K562 (cell line): ENCODE results near the gene PGM3. TPM values are rescaled to one million over a fixed set of nuclear protein-coding genes. Genes with fewer than 3 reads are reported as not detected.

Experiments
- ATAC-seq: fragments of 200-7000 bp; cut with Tn5 transposase; 3 replicates; pipeline ENCODE4 v1.9.1; 2020; ENCODE audit warnings: moderate library complexity
- BruUV-seq: library from RNA; stranded (reverse); fragments of 400-500 nt; replicated peaks from 2 replicates; lab custom pipeline; 2021; lab: Mats Ljungman, UMichigan
- CTCF ChIA-PET: fragments of 300-600 bp; formaldehyde crosslinking; extraction: SDS; loops from one replicate; lab custom pipeline; 2021; ENCODE audit warnings: low intra/inter-chr PET ratio; lab: Yijun Ruan, JAX
- POLR2A ChIA-PET: fragments of 300-600, 350-650 bp; sonication (Branson Sonifier 250); formaldehyde crosslinking; extraction: SDS; loops from one replicate; lab custom pipeline; 2021; ENCODE audit warnings: antibody characterized with exemption, inconsistent platforms; lab: Yijun Ruan, JAX
- DNase-seq, 4 experiments: peaks; one replicate each; pipeline versions ENCODE4 v3.0.0 to v3.0.0-alpha.2; 2011 to 2018; ENCODE audit warnings: low spot score in 3 of 4, mixed read lengths in 3 of 4; ENCODE audit errors: extremely low read depth in 1 of 4
- FAIRE-seq: peaks from 2 replicates; lab custom pipeline; 2011; peaks lifted over from hg19 to GRCh38; lab: Jason Lieb, UNC
- H2AFZ ChIP-seq: 2 replicates; pipeline ENCODE4 v1.6.0; 2011; ENCODE audit warnings: low read depth, low read length, control low read depth, inconsistent platforms
- H3K27ac ChIP-seq: fragments of 200-600 bp; 3 replicates; pipeline ENCODE4 v1.8.0; 2011; ENCODE audit warnings: low read depth, mild to moderate bottlenecking, control low read depth, inconsistent platforms, low read length, moderate library complexity, mixed read lengths; ENCODE audit errors: extremely low read depth
- H3K27me3 ChIP-seq, 2 experiments: fragments of 300-600 bp in 1 of 2; 2 replicates in 1 of 2; 3 replicates in 1 of 2; pipeline versions ENCODE4 v1.6.0 to v1.8.0; 2011; ENCODE audit warnings: inconsistent platforms in 2 of 2, low read length in 2 of 2, mild to moderate bottlenecking in 1 of 2, mixed read lengths in 1 of 2, moderate library complexity in 1 of 2; ENCODE audit not compliant: control insufficient read depth in 2 of 2, insufficient read depth in 2 of 2
- H3K36me3 ChIP-seq: fragments of 300-600 bp; 3 replicates; pipeline ENCODE4 v1.8.0; 2011; ENCODE audit warnings: mild to moderate bottlenecking, low read length, inconsistent platforms; ENCODE audit not compliant: control insufficient read depth, insufficient read depth
- H3K4me1 ChIP-seq, 2 experiments: fragments of 200-600 bp in 1 of 2; replicated peaks in 1 of 2; 2 replicates in 1 of 2; 3 replicates in 1 of 2; pipeline versions ENCODE4 v1.5.1 to v1.8.0; 2011; ENCODE audit warnings: inconsistent platforms in 2 of 2, low read length in 2 of 2, mild to moderate bottlenecking in 1 of 2, mixed read lengths in 1 of 2, moderate library complexity in 1 of 2; ENCODE audit not compliant: control insufficient read depth in 2 of 2, insufficient read depth in 2 of 2
- H3K4me2 ChIP-seq: 2 replicates; pipeline ENCODE4 v1.6.1; 2011; ENCODE audit warnings: low read length, control low read depth, inconsistent platforms, mixed read lengths; ENCODE audit not compliant: insufficient read depth
- H3K4me3 ChIP-seq: fragments of 200-600 bp; sonication (generic), shearing (Covaris generic); 2 replicates; pipeline ENCODE4 v1.5.1; 2016; ENCODE audit warnings: control low read depth, inconsistent platforms
- H3K79me2 ChIP-seq: fragments of 200-600 bp; 3 replicates; pipeline ENCODE4 v1.8.0; 2011; ENCODE audit warnings: low read length, inconsistent platforms; ENCODE audit not compliant: control insufficient read depth, insufficient read depth
- H3K9ac ChIP-seq, 2 experiments: 2 replicates each; pipeline versions ENCODE4 v1.6.0 to v1.6.1; 2011; ENCODE audit warnings: low read depth in 2 of 2, low read length in 2 of 2, control low read depth in 1 of 2, inconsistent platforms in 1 of 2, mild to moderate bottlenecking in 1 of 2, mixed read lengths in 1 of 2; ENCODE audit not compliant: insufficient read depth in 1 of 2
- H3K9me1 ChIP-seq: one replicate; pipeline ENCODE4 v1.6.0; 2011; ENCODE audit warnings: inconsistent platforms, mild to moderate bottlenecking, low read length, moderate library complexity; ENCODE audit not compliant: control insufficient read depth, insufficient read depth
- H3K9me3 ChIP-seq: replicated peaks from 2 replicates; pipeline ENCODE4 v1.5.1; 2011; ENCODE audit warnings: low read depth, low read length, inconsistent platforms; ENCODE audit not compliant: control insufficient read depth, insufficient read depth
- H4K20me1 ChIP-seq: replicated peaks from 2 replicates; pipeline ENCODE4 v1.6.1; 2011; ENCODE audit warnings: low read length, inconsistent platforms, mixed read lengths; ENCODE audit not compliant: control insufficient read depth, insufficient read depth
- C11orf30 ChIP-seq: fragments of 450-650 bp; IDR thresholded peaks from 2 replicates; pipeline ENCODE4 v1.6.1; 2016; ENCODE audit warnings: low read depth, mild to moderate bottlenecking
- MAFF ChIP-seq: IDR thresholded peaks from 2 replicates; pipeline ENCODE4 v1.6.1; 2012; ENCODE audit warnings: low read length, improper control_type of control experiment
- MAFG ChIP-seq: fragments of 450-650 bp; conservative IDR thresholded peaks from 2 replicates; pipeline ENCODE4 v1.6.1; 2016; ENCODE audit warnings: missing genetic modification characterization, missing compliant biosample characterization
- MAFK ChIP-seq: IDR thresholded peaks from 2 replicates; pipeline ENCODE4 v1.6.1; 2011; ENCODE audit warnings: low read length, improper control_type of control experiment
- NFE2 ChIP-seq: IDR thresholded peaks from 2 replicates; pipeline ENCODE4 v1.6.1; 2014; ENCODE audit warnings: antibody characterized with exemption, low read depth
- ZKSCAN1 ChIP-seq: fragments of 150-350 bp; IDR thresholded peaks from 2 replicates; pipeline ENCODE4 v1.6.1; 2016; ENCODE audit warnings: low read depth, low read length
- ZNF316 ChIP-seq: fragments of 450-650 bp; IDR thresholded peaks from 2 replicates; pipeline ENCODE4 v1.6.1; 2016
- WGBS: fragments of 100-300 bp; shearing (Covaris generic); methylation state at CpG from one replicate; pipeline ENCODE4 v1.1.6; 2016; ENCODE audit warnings: low coverage, mixed read lengths; ENCODE audit not compliant: insufficient coverage; ENCODE audit errors: missing lambda C conversion rate; 5-methylcytosine and 5-hydroxymethylcytosine counted together
- in situ Hi-C: fragments of 300-500 bp; cut with MboI; formaldehyde crosslinking; loops from 4 replicates; pipeline ENCODE4 v1.15.0; 2018; ENCODE audit warnings: inconsistent platforms, mixed read lengths
- intact Hi-C: fragments of 100-400 bp; cut with micrococcal nuclease; formaldehyde crosslinking; loops from 2 replicates; pipeline ENCODE4 v1.14.2; 2022
- polyA plus RNA-seq, 8 experiments: library from polyadenylated mRNA; depleted of rRNA in 4 of 8; stranded (reverse) in 5 of 8; unstranded in 3 of 8; fragments of >200 nt; fragmentation: Nextera tagmentation in 2 of 8; fragmentation: Illumina TruSeq in 1 of 8; extraction: Ambion mirVana in 2 of 8; extraction: Trizol in 1 of 8; gene quantifications; 2 replicates each; pipeline versions ENCODE4 v1.2.1 to v1.2.3, GENCODE V29; 2011 to 2014; ENCODE audit warnings: inconsistent platforms in 1 of 8, missing spikeins in 1 of 8
- total RNA-seq, 7 experiments: library from RNA; depleted of rRNA in 6 of 7; stranded (reverse); fragments of >200 nt in 6 of 7; fragmentation: Illumina TruSeq in 2 of 7; extraction: Trizol in 2 of 7; gene quantifications; 2 replicates each; pipeline versions ENCODE4 v1.2.1 to v1.2.3, GENCODE V29; 2011 to 2021; ENCODE audit warnings: low replicate concordance in 1 of 7
- TF ChIP-seq, protein P1 (sequence below): IDR thresholded peaks from 3 replicates; pipeline ENCODE4 v1.6.1; 2011; ENCODE audit warnings: borderline replicate concordance, mild to moderate bottlenecking, moderate library complexity; ENCODE audit not compliant: insufficient read length; ENCODE audit errors: extremely low read depth

The PGM3 gene
- total and polyA plus RNA-seq, 9 of the 15 experiments (the other 6 are each of a cell fraction or from before 2014, with no cell fraction given) = 19.1 to 107 (median 50.5) TPM

DNA sequence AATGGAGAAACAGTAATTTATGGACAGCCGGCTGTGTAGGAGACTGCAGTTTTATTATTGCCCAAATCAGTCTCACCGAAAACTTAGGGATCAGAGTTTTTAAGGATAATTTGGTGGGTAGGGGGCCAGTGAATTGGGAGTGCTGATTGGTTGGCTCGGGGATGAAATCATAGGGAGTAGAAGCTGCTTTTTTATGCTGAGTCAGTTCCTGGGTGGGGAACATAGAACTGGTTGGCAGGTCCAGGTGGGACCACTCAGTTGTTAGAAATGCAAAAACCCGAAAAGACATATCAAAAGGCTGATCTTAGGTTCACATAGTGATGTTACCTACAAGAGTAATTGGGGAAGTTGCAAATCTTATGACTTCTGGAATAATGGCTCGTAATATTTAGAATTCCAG lies 66.3 kb downstream of the PGM3 start:
- TF ChIP-seq MAFG (tag) (peak; percentile 59), C11orf30 (peak; percentile 89), MAFF (peak; percentile 52), NFE2 (peak; percentile 54; the same call in 1 of the 2 replicates), ZNF316 (peak; percentile 94), ZKSCAN1 (no peak), MAFK (peak; percentile 68)
- TF ChIP-seq, protein P1, sequence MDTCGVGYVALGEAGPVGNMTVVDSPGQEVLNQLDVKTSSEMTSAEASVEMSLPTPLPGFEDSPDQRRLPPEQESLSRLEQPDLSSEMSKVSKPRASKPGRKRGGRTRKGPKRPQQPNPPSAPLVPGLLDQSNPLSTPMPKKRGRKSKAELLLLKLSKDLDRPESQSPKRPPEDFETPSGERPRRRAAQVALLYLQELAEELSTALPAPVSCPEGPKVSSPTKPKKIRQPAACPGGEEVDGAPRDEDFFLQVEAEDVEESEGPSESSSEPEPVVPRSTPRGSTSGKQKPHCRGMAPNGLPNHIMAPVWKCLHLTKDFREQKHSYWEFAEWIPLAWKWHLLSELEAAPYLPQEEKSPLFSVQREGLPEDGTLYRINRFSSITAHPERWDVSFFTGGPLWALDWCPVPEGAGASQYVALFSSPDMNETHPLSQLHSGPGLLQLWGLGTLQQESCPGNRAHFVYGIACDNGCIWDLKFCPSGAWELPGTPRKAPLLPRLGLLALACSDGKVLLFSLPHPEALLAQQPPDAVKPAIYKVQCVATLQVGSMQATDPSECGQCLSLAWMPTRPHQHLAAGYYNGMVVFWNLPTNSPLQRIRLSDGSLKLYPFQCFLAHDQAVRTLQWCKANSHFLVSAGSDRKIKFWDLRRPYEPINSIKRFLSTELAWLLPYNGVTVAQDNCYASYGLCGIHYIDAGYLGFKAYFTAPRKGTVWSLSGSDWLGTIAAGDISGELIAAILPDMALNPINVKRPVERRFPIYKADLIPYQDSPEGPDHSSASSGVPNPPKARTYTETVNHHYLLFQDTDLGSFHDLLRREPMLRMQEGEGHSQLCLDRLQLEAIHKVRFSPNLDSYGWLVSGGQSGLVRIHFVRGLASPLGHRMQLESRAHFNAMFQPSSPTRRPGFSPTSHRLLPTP = no peak
- H3K27me3 ChIP-seq = no peaks in the 10 kb centered on the region
- peak in 1 of 4 experiments; percentile 5 for DNase-seq
- no peak for ATAC-seq
- WGBS = 69% methylated on average over 5 of the region's 5 CpGs
- ChIA-PET POLR2A (no interaction called here), CTCF (no interaction called here)
- H3K4me1 ChIP-seq = peaks cover 5 to 6% of the 10 kb centered on the region in 2 experiments; a peak in 3 of 5 replicates
- H3K79me2 ChIP-seq = no peaks in the 10 kb centered on the region
- H3K27ac ChIP-seq = no peak overlapping the region
- no peak overlapping the region for H3K9ac ChIP-seq
- no peak overlapping the region for H3K4me2 ChIP-seq
- H3K36me3 ChIP-seq = peaks cover 15% of the 10 kb centered on the region; the same call in 2 of the 3 replicates
- in situ Hi-C loops (no loop called here), intact Hi-C loops (no loop called here)
- BruUV-seq = no TSS peak
- no peak overlapping the region for H3K4me3 ChIP-seq
- no peaks in the 10 kb centered on the region; the same call in 1 of the 2 replicates for H4K20me1 ChIP-seq
- no peak overlapping the region for H2AFZ ChIP-seq
- FAIRE-seq = no peak
- no peaks in the 10 kb centered on the region for H3K9me3 ChIP-seq
- no peaks in the 10 kb centered on the region for H3K9me1 ChIP-seq
